Dendritic cell treated with granulocyte-macrophage colony-stimulating factor and Interleukin-4, amounts not matched to agents 40 ng/mL and 50 ng/mL, for 4 days (primary cell): Measurements from ENCODE around the gene PLBD1.

Experiments
- H3K27ac Mint-ChIP-seq: one replicate; pipeline ENCODE4 v1.8.0; 2022; ENCODE audit warnings: mild to moderate bottlenecking, mixed read lengths
- H3K27me3 Mint-ChIP-seq: one replicate; pipeline ENCODE4 v1.8.0; 2022; ENCODE audit warnings: mild to moderate bottlenecking, mixed read lengths
- H3K36me3 Mint-ChIP-seq: one replicate; pipeline ENCODE4 v1.8.0; 2022; ENCODE audit warnings: low read depth, mixed read lengths
- H3K4me1 Mint-ChIP-seq: one replicate; pipeline ENCODE4 v1.8.0; 2022; ENCODE audit warnings: low read depth, mixed read lengths
- H3K4me3 Mint-ChIP-seq: one replicate; pipeline ENCODE4 v1.8.0; 2022; ENCODE audit warnings: mild to moderate bottlenecking, moderate library complexity, mixed read lengths
- H3K9me3 Mint-ChIP-seq: one replicate; pipeline ENCODE4 v1.8.0; 2022; ENCODE audit warnings: mixed read lengths
- intact Hi-C: fragments of 100-400 bp; cut with micrococcal nuclease; formaldehyde crosslinking; loops from one replicate; pipeline ENCODE4 v1.15.0; 2022

Gene PLBD1

GRCh38 chr12:14510574-14510973 is 57.1 kb downstream of the PLBD1 start:
- H3K4me1 Mint-ChIP-seq = peaks cover 5% of the 10 kb centered on the region
- H3K9me3 Mint-ChIP-seq = no peaks in the 10 kb centered on the region
- no peak overlapping the region for H3K27ac Mint-ChIP-seq
- no peak overlapping the region for H3K4me3 Mint-ChIP-seq
- no peaks in the 10 kb centered on the region for H3K27me3 Mint-ChIP-seq
- H3K36me3 Mint-ChIP-seq = peaks cover 87% of the 10 kb centered on the region
- intact Hi-C loops = no loop called here

- H3K27me3 Mint-ChIP-seq = no peaks in the 10 kb centered on the region
- H3K4me3 Mint-ChIP-seq = no peak overlapping the region
- peaks cover 5% of the 10 kb centered on the region for H3K4me1 Mint-ChIP-seq
- H3K36me3 Mint-ChIP-seq = peaks cover 100% of the 10 kb centered on the region
- no peak overlapping the region for H3K27ac Mint-ChIP-seq
- intact Hi-C loops = no loop called here
- H3K9me3 Mint-ChIP-seq = no peaks in the 10 kb centered on the region
These were observed 61.8 kb downstream of the PLBD1 start for GRCh38 chr12:14505626-14506596.

- H3K27me3 Mint-ChIP-seq = no peaks in the 10 kb centered on the region
- H3K36me3 Mint-ChIP-seq = peaks cover 95% of the 10 kb centered on the region
- peaks cover 10% of the 10 kb centered on the region for H3K4me1 Mint-ChIP-seq
- no peak overlapping the region for H3K4me3 Mint-ChIP-seq
- no peak overlapping the region for H3K27ac Mint-ChIP-seq
- intact Hi-C loops = no loop called here
- no peaks in the 10 kb centered on the region for H3K9me3 Mint-ChIP-seq
These were observed 72.4 kb downstream of the PLBD1 start for GRCh38 chr12:14495326-14495725.

- Mint-ChIP-seq H3K9me3 (no peaks in the 10 kb centered on the region), H3K4me1 (no peaks in the 10 kb centered on the region), H3K36me3 (peaks cover 94% of the 10 kb centered on the region), H3K27ac (no peak overlapping the region), H3K4me3 (no peak overlapping the region), H3K27me3 (no peaks in the 10 kb centered on the region)
- intact Hi-C loops = no loop called here
These were observed 84.8 kb downstream of the PLBD1 start for GRCh38 chr12:14482886-14483285.

- intact Hi-C loops = no loop called here
- no peak overlapping the region for H3K27ac Mint-ChIP-seq
- H3K9me3 Mint-ChIP-seq = no peaks in the 10 kb centered on the region
- H3K4me1 Mint-ChIP-seq = no peaks in the 10 kb centered on the region
- H3K27me3 Mint-ChIP-seq = no peaks in the 10 kb centered on the region
- peaks cover 94% of the 10 kb centered on the region for H3K36me3 Mint-ChIP-seq
- H3K4me3 Mint-ChIP-seq = no peak overlapping the region
These were observed 85.3 kb downstream of the PLBD1 start for GRCh38 chr12:14482361-14482760.

- intact Hi-C loops = no loop called here
- no peak overlapping the region for H3K4me3 Mint-ChIP-seq
- no peak overlapping the region for H3K27ac Mint-ChIP-seq
- no peaks in the 10 kb centered on the region for H3K9me3 Mint-ChIP-seq
- no peaks in the 10 kb centered on the region for H3K4me1 Mint-ChIP-seq
- H3K27me3 Mint-ChIP-seq = no peaks in the 10 kb centered on the region
- peaks cover 87% of the 10 kb centered on the region for H3K36me3 Mint-ChIP-seq
These were observed 86.5 kb downstream of the PLBD1 start for GRCh38 chr12:14481201-14481600.

- H3K27ac Mint-ChIP-seq = no peak overlapping the region
- H3K27me3 Mint-ChIP-seq = no peaks in the 10 kb centered on the region
- H3K36me3 Mint-ChIP-seq = peaks cover 87% of the 10 kb centered on the region
- intact Hi-C loops = no loop called here
- H3K4me1 Mint-ChIP-seq = no peaks in the 10 kb centered on the region
- no peak overlapping the region for H3K4me3 Mint-ChIP-seq
- peaks cover 4% of the 10 kb centered on the region for H3K9me3 Mint-ChIP-seq
These were observed 88.7 kb downstream of the PLBD1 start for GRCh38 chr12:14479004-14479403.

GRCh38 chr12:14473707-14474287 is 93.9 kb downstream of the PLBD1 start:
- Mint-ChIP-seq H3K4me1 (no peaks in the 10 kb centered on the region), H3K27ac (no peak overlapping the region), H3K9me3 (peaks cover 33% of the 10 kb centered on the region), H3K27me3 (no peaks in the 10 kb centered on the region), H3K36me3 (peaks cover 87% of the 10 kb centered on the region), H3K4me3 (no peak overlapping the region)
- intact Hi-C loops = no loop called here

- Mint-ChIP-seq H3K36me3 (peaks cover 97% of the 10 kb centered on the region), H3K27me3 (no peaks in the 10 kb centered on the region), H3K4me1 (no peaks in the 10 kb centered on the region), H3K27ac (no peak overlapping the region), H3K9me3 (peaks cover 33% of the 10 kb centered on the region), H3K4me3 (no peak overlapping the region)
- intact Hi-C loops = no loop called here
These were observed 96.2 kb downstream of the PLBD1 start for GRCh38 chr12:14471497-14471896.

GRCh38 chr12:14460212-14460841 is 107.4 kb downstream of the PLBD1 start:
- Mint-ChIP-seq H3K9me3 (no peaks in the 10 kb centered on the region), H3K27ac (no peak overlapping the region), H3K36me3 (peaks cover 60% of the 10 kb centered on the region), H3K4me1 (no peaks in the 10 kb centered on the region), H3K27me3 (no peaks in the 10 kb centered on the region), H3K4me3 (no peak overlapping the region)
- intact Hi-C loops = no loop called here

DNA sequence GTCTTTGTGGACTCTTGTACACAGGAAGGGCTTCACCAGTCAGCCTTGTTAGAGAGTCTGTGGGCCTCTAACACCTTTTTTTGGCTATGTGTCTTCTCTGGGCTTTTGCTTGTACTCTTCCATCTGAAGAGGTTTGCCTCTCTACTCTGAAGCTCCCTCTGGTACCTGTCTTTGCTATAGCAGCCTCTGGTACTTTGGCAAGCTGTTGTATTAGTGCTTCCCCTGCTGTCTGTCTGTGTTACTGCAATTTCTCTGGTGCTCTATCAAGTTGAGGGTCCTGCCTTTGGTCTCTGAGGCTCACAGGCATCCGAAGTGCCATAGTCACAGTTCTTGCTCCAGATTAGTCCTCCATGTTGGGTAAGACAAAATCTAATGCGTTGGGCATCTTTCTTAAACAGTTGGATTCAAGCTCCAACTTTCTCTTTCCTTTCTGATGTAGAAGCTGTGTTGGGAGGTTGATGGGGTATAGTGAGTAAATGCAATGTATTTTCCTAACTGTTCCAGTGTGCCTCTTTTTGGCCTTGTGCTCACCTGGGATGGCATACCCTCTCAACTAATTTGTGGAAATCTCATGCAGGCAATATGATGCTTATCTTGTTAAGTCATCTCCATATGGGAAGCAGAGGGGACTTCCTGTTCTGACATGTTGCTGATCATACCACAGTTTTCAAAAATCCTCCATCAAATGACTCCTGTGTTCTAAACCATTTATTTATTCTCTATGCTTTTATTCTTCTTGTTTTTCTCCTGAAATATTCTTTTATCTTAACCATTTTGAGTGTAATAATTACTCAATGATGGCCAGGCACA is 113.4 kb downstream of the PLBD1 start:
- peaks cover 27% of the 10 kb centered on the region for H3K4me1 Mint-ChIP-seq
- intact Hi-C loops = loop anchor here (2.0 kb wide), 1 partner anchor 216 kb away; no protein-coding TSS in a partner anchor
- H3K36me3 Mint-ChIP-seq = peaks cover 84% of the 10 kb centered on the region
- no peaks in the 10 kb centered on the region for H3K27me3 Mint-ChIP-seq
- H3K9me3 Mint-ChIP-seq = no peaks in the 10 kb centered on the region
- H3K27ac Mint-ChIP-seq = no peak overlapping the region
- H3K4me3 Mint-ChIP-seq = no peak overlapping the region
